HepG2 (cell line): ENCODE results near the gene KLHL17. TPM values are rescaled to one million over a fixed set of nuclear protein-coding genes. Genes with fewer than 3 reads are reported as not detected.

Experiments
- ATM ChIP-seq: fragments of 450-650 bp; IDR thresholded peaks from 2 replicates; pipeline ENCODE4 v1.7.1; 2017; ENCODE audit warnings: mild to moderate bottlenecking, borderline replicate concordance
- HDAC2 ChIP-seq: sonication (generic); formaldehyde crosslinking; IDR thresholded peaks from 2 replicates; pipeline ENCODE4 v1.4.0; 2020; ENCODE audit warnings: missing genetic modification reagents
- KMT2A ChIP-seq: sonication (generic); formaldehyde crosslinking; IDR thresholded peaks from 2 replicates; pipeline ENCODE4 v1.4.0; 2020; ENCODE audit warnings: missing genetic modification reagents
- NAIF1 ChIP-seq: sonication (generic); formaldehyde crosslinking; IDR thresholded peaks from 2 replicates; pipeline ENCODE4 v1.5.0; 2020; ENCODE audit warnings: mild to moderate bottlenecking, missing genetic modification reagents, borderline replicate concordance
- SIX4 ChIP-seq: sonication (generic); formaldehyde crosslinking; IDR thresholded peaks from 2 replicates; pipeline ENCODE4 v1.4.0; 2020; ENCODE audit warnings: missing genetic modification reagents
- SP140L ChIP-seq: sonication (generic); formaldehyde crosslinking; IDR thresholded peaks from 2 replicates; pipeline ENCODE4 v1.4.0; 2020; ENCODE audit warnings: missing genetic modification reagents, borderline replicate concordance
- SP4 ChIP-seq: sonication (generic); formaldehyde crosslinking; IDR thresholded peaks from 2 replicates; pipeline ENCODE4 v1.8.1; 2023; ENCODE audit warnings: mild to moderate bottlenecking, missing genetic modification reagents
- TCF7L2 ChIP-seq: IDR thresholded peaks from 2 replicates; pipeline ENCODE4 v1.6.1; 2011; ENCODE audit warnings: mild to moderate bottlenecking, low read depth, low read length, moderate library complexity
- YY1 ChIP-seq: IDR thresholded peaks from 2 replicates; pipeline ENCODE4 v1.6.1; 2011; ENCODE audit warnings: low read length, low read depth, moderate library complexity, mild to moderate bottlenecking; ENCODE audit not compliant: insufficient read depth, insufficient replicate concordance
- ZFX ChIP-seq: sonication (generic); formaldehyde crosslinking; IDR thresholded peaks from 2 replicates; pipeline ENCODE4 v1.4.0; 2020; ENCODE audit warnings: mild to moderate bottlenecking, low read depth, missing genetic modification reagents, moderate library complexity
- ZMYM3 ChIP-seq: sonication (generic); formaldehyde crosslinking; IDR thresholded peaks from 2 replicates; pipeline ENCODE4 v1.5.1; 2020; ENCODE audit warnings: mild to moderate bottlenecking, missing genetic modification reagents
- ZNF713 ChIP-seq: sonication (generic); formaldehyde crosslinking; IDR thresholded peaks from 2 replicates; pipeline ENCODE4 v1.4.0; 2020; ENCODE audit warnings: mild to moderate bottlenecking, missing genetic modification reagents
- ZNF777 ChIP-seq: sonication (generic); formaldehyde crosslinking; IDR thresholded peaks from 2 replicates; pipeline ENCODE4 v1.4.0; 2020; ENCODE audit warnings: missing genetic modification reagents
- ZNF790 ChIP-seq: sonication (generic); formaldehyde crosslinking; IDR thresholded peaks from 2 replicates; pipeline ENCODE4 v1.8.0; 2022; ENCODE audit warnings: missing genetic modification reagents, mild to moderate bottlenecking, borderline replicate concordance
- polyA plus RNA-seq, 8 experiments: library from polyadenylated mRNA; depleted of rRNA in 3 of 8; stranded (reverse) in 7 of 8; unstranded in 1 of 8; fragments of >200 nt; fragmentation: Illumina TruSeq in 4 of 8; extraction: Trizol in 4 of 8; gene quantifications; 2 replicates each; pipeline versions ENCODE4 v1.2.1 to v1.2.3, GENCODE V29; 2011 to 2016; ENCODE audit warnings: low read depth in 4 of 8, missing spikeins in 1 of 8, mixed read lengths in 1 of 8; ENCODE audit not compliant: insufficient read depth in 1 of 8
- total RNA-seq, 5 experiments: library from RNA; depleted of rRNA; stranded (reverse); fragments of >200 nt; fragmentation: Illumina TruSeq; extraction: Trizol; gene quantifications; 2 replicates each; pipeline ENCODE4 v1.2.3, GENCODE V29; 2016; ENCODE audit warnings: low read depth in 1 of 5
- TF ChIP-seq, protein P1 (sequence below): sonication (generic); formaldehyde crosslinking; IDR thresholded peaks from 2 replicates; pipeline ENCODE4; 2020; ENCODE audit warnings: missing genetic modification reagents, mild to moderate bottlenecking, borderline replicate concordance
- TF ChIP-seq, protein P2 (sequence below): sonication (generic); formaldehyde crosslinking; IDR thresholded peaks from 2 replicates; pipeline ENCODE4 v1.4.0; 2020; ENCODE audit warnings: mild to moderate bottlenecking, missing genetic modification reagents
- TF ChIP-seq, protein P3 (sequence below): sonication (generic); formaldehyde crosslinking; IDR thresholded peaks from 2 replicates; pipeline ENCODE4 v1.8.0; 2022; ENCODE audit warnings: mild to moderate bottlenecking, missing genetic modification reagents, borderline replicate concordance
- TF ChIP-seq, protein P4 (sequence below): sonication (generic); formaldehyde crosslinking; IDR thresholded peaks from 2 replicates; pipeline ENCODE4 v1.5.0; 2020; ENCODE audit warnings: missing genetic modification reagents
- TF ChIP-seq, protein P5 (sequence below): sonication (generic); formaldehyde crosslinking; IDR thresholded peaks from 2 replicates; pipeline ENCODE4 v1.4.0; 2020; ENCODE audit warnings: missing genetic modification reagents, mild to moderate bottlenecking, borderline replicate concordance
- TF ChIP-seq, protein P6 (sequence below): sonication (generic); formaldehyde crosslinking; IDR thresholded peaks from 2 replicates; pipeline ENCODE4 v1.5.0; 2020; ENCODE audit warnings: missing genetic modification reagents

KLHL17 gene
- total and polyA plus RNA-seq, 2 of the 13 experiments (the other 11 are each of a cell fraction or from before 2014, with no cell fraction given) = 9.3 to 24.7 TPM

DNA sequence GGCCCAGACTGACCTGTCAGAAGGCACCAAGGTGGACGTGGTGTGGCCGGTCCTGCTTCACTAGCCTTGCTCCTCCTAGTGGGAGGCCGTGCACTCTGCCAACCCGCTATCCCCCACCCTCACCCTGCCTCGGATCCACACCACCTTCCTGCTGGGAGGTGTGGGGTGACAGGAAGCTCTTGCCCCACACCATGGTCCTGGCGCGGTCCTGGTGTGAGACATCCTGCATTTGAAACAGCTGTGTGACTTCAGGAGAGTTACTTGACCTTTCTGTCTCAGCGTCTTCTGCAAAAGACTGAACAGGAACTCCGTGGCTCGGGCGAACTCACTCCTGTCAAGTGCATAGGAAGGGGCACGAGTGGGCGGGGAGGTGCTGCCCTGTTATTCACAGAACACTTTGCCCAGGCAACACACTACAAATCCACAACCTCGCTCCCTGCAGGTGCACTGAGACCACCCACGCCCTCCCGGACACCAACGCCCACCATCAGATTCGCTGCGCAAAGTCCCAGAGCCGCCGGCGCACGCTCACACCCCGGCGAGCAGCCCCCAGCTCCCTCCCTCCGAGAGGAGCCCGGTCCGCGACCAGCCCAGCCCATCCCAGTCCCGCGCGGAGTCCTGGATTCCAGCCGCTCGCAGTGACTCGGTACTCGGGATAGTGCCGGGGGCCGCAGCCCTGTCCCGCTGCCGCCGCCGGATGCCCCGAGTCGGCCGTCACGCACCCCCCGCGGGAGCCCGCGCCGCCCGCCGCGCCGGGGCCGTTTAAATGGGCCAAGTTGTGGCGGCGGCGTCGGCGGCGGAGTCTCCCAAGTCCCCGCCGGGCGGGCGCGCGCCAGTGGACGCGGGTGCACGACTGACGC, 37.0 kb upstream of the KLHL17 start, which contains the start of gene SAMD11 (continued):
- TF ChIP-seq, protein P1, sequence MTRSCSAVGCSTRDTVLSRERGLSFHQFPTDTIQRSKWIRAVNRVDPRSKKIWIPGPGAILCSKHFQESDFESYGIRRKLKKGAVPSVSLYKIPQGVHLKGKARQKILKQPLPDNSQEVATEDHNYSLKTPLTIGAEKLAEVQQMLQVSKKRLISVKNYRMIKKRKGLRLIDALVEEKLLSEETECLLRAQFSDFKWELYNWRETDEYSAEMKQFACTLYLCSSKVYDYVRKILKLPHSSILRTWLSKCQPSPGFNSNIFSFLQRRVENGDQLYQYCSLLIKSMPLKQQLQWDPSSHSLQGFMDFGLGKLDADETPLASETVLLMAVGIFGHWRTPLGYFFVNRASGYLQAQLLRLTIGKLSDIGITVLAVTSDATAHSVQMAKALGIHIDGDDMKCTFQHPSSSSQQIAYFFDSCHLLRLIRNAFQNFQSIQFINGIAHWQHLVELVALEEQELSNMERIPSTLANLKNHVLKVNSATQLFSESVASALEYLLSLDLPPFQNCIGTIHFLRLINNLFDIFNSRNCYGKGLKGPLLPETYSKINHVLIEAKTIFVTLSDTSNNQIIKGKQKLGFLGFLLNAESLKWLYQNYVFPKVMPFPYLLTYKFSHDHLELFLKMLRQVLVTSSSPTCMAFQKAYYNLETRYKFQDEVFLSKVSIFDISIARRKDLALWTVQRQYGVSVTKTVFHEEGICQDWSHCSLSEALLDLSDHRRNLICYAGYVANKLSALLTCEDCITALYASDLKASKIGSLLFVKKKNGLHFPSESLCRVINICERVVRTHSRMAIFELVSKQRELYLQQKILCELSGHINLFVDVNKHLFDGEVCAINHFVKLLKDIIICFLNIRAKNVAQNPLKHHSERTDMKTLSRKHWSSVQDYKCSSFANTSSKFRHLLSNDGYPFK (CRISPR knock-in tag) = no peak
- no peak for TF ChIP-seq HDAC2
- no peak for TF ChIP-seq KMT2A (CRISPR knock-in tag)
- TF ChIP-seq, protein P2, sequence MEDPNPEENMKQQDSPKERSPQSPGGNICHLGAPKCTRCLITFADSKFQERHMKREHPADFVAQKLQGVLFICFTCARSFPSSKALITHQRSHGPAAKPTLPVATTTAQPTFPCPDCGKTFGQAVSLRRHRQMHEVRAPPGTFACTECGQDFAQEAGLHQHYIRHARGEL = no peak
- TF ChIP-seq ATM = no peak
- TF ChIP-seq NAIF1 (CRISPR knock-in tag) = no peak
- peak; percentile 54; the same call in 1 of the 2 replicates for TF ChIP-seq ZNF777
- no peak for TF ChIP-seq ZNF713
- TF ChIP-seq, protein P3, sequence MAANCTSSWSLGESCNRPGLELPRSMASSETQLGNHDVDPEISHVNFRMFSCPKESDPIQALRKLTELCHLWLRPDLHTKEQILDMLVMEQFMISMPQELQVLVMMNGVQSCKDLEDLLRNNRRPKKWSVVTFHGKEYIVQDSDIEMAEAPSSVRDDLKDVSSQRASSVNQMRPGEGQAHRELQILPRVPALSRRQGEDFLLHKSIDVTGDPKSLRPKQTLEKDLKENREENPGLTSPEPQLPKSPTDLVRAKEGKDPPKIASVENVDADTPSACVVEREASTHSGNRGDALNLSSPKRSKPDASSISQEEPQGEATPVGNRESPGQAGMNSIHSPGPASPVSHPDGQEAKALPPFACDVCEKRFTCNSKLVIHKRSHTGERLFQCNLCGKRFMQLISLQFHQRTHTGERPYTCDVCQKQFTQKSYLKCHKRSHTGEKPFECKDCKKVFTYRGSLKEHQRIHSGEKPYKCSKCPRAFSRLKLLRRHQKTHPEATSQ (CRISPR knock-in tag) = no peak
- TF ChIP-seq ZMYM3 = no peak
- no peak for TF ChIP-seq ZNF790
- TF ChIP-seq SP4 (CRISPR knock-in tag) = peak; percentile 58; the same call in 1 of the 2 replicates
- TF ChIP-seq TCF7L2 = no peak
- TF ChIP-seq YY1 = peak; percentile 35
- TF ChIP-seq, protein P4, sequence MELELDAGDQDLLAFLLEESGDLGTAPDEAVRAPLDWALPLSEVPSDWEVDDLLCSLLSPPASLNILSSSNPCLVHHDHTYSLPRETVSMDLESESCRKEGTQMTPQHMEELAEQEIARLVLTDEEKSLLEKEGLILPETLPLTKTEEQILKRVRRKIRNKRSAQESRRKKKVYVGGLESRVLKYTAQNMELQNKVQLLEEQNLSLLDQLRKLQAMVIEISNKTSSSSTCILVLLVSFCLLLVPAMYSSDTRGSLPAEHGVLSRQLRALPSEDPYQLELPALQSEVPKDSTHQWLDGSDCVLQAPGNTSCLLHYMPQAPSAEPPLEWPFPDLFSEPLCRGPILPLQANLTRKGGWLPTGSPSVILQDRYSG = no peak
- no peak for TF ChIP-seq SIX4
- TF ChIP-seq SP140L = no peak
- no peak; the same call in 1 of the 2 replicates for TF ChIP-seq ZFX
- TF ChIP-seq, protein P5, sequence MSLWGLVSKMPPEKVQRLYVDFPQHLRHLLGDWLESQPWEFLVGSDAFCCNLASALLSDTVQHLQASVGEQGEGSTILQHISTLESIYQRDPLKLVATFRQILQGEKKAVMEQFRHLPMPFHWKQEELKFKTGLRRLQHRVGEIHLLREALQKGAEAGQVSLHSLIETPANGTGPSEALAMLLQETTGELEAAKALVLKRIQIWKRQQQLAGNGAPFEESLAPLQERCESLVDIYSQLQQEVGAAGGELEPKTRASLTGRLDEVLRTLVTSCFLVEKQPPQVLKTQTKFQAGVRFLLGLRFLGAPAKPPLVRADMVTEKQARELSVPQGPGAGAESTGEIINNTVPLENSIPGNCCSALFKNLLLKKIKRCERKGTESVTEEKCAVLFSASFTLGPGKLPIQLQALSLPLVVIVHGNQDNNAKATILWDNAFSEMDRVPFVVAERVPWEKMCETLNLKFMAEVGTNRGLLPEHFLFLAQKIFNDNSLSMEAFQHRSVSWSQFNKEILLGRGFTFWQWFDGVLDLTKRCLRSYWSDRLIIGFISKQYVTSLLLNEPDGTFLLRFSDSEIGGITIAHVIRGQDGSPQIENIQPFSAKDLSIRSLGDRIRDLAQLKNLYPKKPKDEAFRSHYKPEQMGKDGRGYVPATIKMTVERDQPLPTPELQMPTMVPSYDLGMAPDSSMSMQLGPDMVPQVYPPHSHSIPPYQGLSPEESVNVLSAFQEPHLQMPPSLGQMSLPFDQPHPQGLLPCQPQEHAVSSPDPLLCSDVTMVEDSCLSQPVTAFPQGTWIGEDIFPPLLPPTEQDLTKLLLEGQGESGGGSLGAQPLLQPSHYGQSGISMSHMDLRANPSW = no peak
- TF ChIP-seq, protein P6, sequence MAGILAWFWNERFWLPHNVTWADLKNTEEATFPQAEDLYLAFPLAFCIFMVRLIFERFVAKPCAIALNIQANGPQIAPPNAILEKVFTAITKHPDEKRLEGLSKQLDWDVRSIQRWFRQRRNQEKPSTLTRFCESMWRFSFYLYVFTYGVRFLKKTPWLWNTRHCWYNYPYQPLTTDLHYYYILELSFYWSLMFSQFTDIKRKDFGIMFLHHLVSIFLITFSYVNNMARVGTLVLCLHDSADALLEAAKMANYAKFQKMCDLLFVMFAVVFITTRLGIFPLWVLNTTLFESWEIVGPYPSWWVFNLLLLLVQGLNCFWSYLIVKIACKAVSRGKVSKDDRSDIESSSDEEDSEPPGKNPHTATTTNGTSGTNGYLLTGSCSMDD (CRISPR knock-in tag) = no peak
